Measurements from ENCODE around the gene PDS5B. TPM values are rescaled to one million over a fixed set of nuclear protein-coding genes. Genes with fewer than 3 reads are reported as not detected.
A peak's percentile ranks its signal among the peaks of the same experiment; 100 is the strongest.

Gene PDS5B
- total RNA-seq, 2 donors from 2014 or later, result 14.7 to 16.2 TPM

GRCh38 chr13:32660227-32660626, 74.0 kb downstream of the PDS5B start:
- Histone ChIP-seq H3K4me1 (no peaks in the 10 kb centered on the region), H3K4me3 (no peak overlapping the region), H3K27me3 (no peaks in the 10 kb centered on the region), H3K36me3 (peaks cover 6% of the 10 kb centered on the region), H3K27ac (no peak overlapping the region), H3K9me3 (peaks cover 0 to 15% of the 10 kb centered on the region in 2 donors)
- DNase-seq (ENCODE audit: low spot score), result no peak
- no peak for TF ChIP-seq CTCF (IDR thresholded peaks at IDR 0.05)

GRCh38 chr13:32661685-32662084, 75.4 kb downstream of the PDS5B start:
- Histone ChIP-seq H3K4me3 (no peak overlapping the region), H3K9me3 (peaks cover 0 to 8% of the 10 kb centered on the region in 2 donors), H3K27me3 (no peaks in the 10 kb centered on the region), H3K36me3 (peaks cover 6% of the 10 kb centered on the region), H3K4me1 (no peaks in the 10 kb centered on the region), H3K27ac (no peak overlapping the region)
- no peak for DNase-seq (ENCODE audit: low spot score)
- no peak for TF ChIP-seq CTCF (IDR thresholded peaks at IDR 0.05)

GRCh38 chr13:32663660-32664059, 77.4 kb downstream of the PDS5B start:
- no peak for DNase-seq (ENCODE audit: low spot score)
- TF ChIP-seq CTCF (IDR thresholded peaks at IDR 0.05), result no peak
- H3K27me3 ChIP-seq, result no peaks in the 10 kb centered on the region

GRCh38 chr13:32666990-32667571, 80.8 kb downstream of the PDS5B start:
- Histone ChIP-seq H3K4me1 (no peaks in the 10 kb centered on the region), H3K9me3 (no peaks in the 10 kb centered on the region), H3K27me3 (no peaks in the 10 kb centered on the region), H3K27ac (no peak overlapping the region), H3K36me3 (no peaks in the 10 kb centered on the region), H3K4me3 (no peak overlapping the region)
- DNase-seq (ENCODE audit: low spot score), result no peak
- no peak for TF ChIP-seq CTCF (IDR thresholded peaks at IDR 0.05)

More at GRCh38 chr13:32663660-32664059, 77.4 kb downstream of the PDS5B start:
- H3K36me3 ChIP-seq, result peaks cover 6% of the 10 kb centered on the region
- H3K9me3 ChIP-seq, result no peaks in the 10 kb centered on the region
- H3K4me1 ChIP-seq, result no peaks in the 10 kb centered on the region
- no peak overlapping the region for H3K27ac ChIP-seq
- no peak overlapping the region for H3K4me3 ChIP-seq

- DNase-seq (ENCODE audit: low spot score), result no peak
Measured at GRCh38 chr13:32669030-32669646, 82.9 kb downstream of the PDS5B start.

More at GRCh38 chr13:32669030-32669646, 82.9 kb downstream of the PDS5B start:
- peak; percentile 59 to 79 for TF ChIP-seq CTCF (IDR thresholded peaks at IDR 0.05)
- no peak overlapping the region for H3K27ac ChIP-seq
- H3K4me3 ChIP-seq, result no peak overlapping the region
- no peaks in the 10 kb centered on the region for H3K27me3 ChIP-seq
- no peaks in the 10 kb centered on the region for H3K36me3 ChIP-seq
- H3K9me3 ChIP-seq, result no peaks in the 10 kb centered on the region
- no peaks in the 10 kb centered on the region for H3K4me1 ChIP-seq
